ENCODE results near the gene MAP1A. TPM values are rescaled to one million over a fixed set of nuclear protein-coding genes. Genes with fewer than 3 reads are reported as not detected.

Gene MAP1A
- total and polyA plus RNA-seq, 2 experiments from 2014 or later, result 0.81 to 2.0 TPM

GRCh38 chr15:43473885-43474284 lies 43.5 kb upstream of the MAP1A start:
- Histone ChIP-seq H2AFZ (no peak overlapping the region), H3K27me3 (ENCODE audit: insufficient read depth) (no peaks in the 10 kb centered on the region), H3K4me3 (no peak overlapping the region), H3F3A (replicated peaks; ENCODE audit: low read depth) (0 out of 2 replicates have a peak, but pooled peaks cover under 1% of the 10 kb centered on the region), H3K27ac (ENCODE audit: low read depth) (no peak overlapping the region), H3K4me1 (ENCODE audit: insufficient read depth) (peaks cover 5% of the 10 kb centered on the region; the same call in 1 of the 2 replicates), H3K9me2 (ENCODE audit: insufficient read depth) (no peaks in the 10 kb centered on the region), H3K36me3 (ENCODE audit: insufficient read depth) (peaks cover 81% of the 10 kb centered on the region), H4K20me1 (replicated peaks; ENCODE audit: insufficient read depth) (peaks cover 27% of the 10 kb centered on the region; the same call in 1 of the 2 replicates), H3K79me2 (replicated peaks; ENCODE audit: insufficient read depth) (no peaks in the 10 kb centered on the region), H3K4me2 (no peak overlapping the region)
- H3K27ac Mint-ChIP-seq, result no peak overlapping the region
- peaks cover 11% of the 10 kb centered on the region for H3K4me1 Mint-ChIP-seq
- TF ChIP-seq ZNF462 (CRISPR knock-in tag; IDR thresholded peaks at IDR 0.05) (no peak), JUNB (IDR thresholded peaks at IDR 0.05; ENCODE audit: unreplicated experiment) (no peak), REST (IDR thresholded peaks at IDR 0.05; ENCODE audit: unreplicated experiment) (no peak), EZH2 (IDR thresholded peaks at IDR 0.05; ENCODE audit: low read depth, unreplicated experiment) (no peak), NANOG (IDR thresholded peaks at IDR 0.05; ENCODE audit: borderline replicate concordance) (no peak), POLR2AphosphoS5 (IDR thresholded peaks at IDR 0.05; ENCODE audit: low read depth) (no peak), ZNF331 (CRISPR knock-in tag; IDR thresholded peaks at IDR 0.05; ENCODE audit: low read depth) (no peak), CREB1 (CRISPR knock-in tag; IDR thresholded peaks at IDR 0.05; ENCODE audit: low read depth) (no peak), ETS1 (IDR thresholded peaks at IDR 0.05) (no peak)
- no peaks in the 10 kb centered on the region for H3K9me3 Mint-ChIP-seq
- DNase-seq (ENCODE audit: low spot score) (no peak), ATAC-seq (no peak)
- no peak overlapping the region for H3K4me3 Mint-ChIP-seq
- no peaks in the 10 kb centered on the region for H3K27me3 Mint-ChIP-seq (ENCODE audit: insufficient read depth, low read depth, poor library complexity)
- H3K36me3 Mint-ChIP-seq (ENCODE audit: low read depth), result peaks cover 94% of the 10 kb centered on the region
